ENCODE measurements around the gene HIRA.

HIRA gene

DNA sequence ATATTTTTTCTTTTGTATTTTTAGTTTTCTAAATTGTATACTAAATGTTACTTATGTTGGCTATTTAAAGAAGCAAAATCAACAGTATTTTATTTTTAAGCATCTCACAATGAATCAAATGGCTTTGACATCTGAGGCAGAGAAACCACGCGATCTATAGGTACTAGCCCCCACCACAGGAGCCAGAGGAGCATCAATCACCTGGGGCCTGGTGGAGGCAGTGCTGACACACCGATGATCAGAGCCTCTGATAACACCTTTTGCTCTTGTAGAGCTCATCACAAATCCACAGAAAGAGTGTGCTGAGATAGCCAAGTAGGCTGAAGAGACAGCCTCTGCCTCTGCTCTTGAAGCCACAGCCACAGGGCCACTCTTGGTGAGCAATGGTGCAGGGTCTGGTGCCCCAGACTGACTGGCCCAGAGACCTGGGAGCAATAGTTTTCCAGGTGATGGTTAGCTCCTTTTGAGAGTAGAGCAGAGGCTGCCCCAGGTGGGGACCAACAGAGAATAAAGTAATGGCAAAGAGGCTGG lies 25.2 kb downstream of the HIRA start:
- no peak for FAIRE-seq

DNA sequence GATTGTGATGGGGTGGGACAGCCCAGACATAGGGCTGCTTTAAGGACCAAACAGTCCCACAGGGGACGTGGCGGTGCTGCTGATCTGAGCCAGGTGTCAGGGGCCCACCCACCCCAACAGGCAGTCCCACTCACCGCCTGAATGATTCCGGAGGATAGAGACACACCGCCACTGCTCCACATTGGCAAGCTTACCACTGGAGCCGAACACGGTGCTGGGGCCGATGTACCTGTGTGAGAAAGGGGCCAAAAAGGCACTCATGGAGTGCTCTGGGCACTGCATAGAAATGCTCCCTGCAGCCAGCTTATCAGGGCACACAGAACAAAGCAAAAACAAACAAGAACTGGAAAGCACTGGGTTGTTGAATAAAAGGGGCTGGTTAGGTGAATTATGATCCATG lies 25.9 kb downstream of the HIRA start:
- no peak for FAIRE-seq

DNA sequence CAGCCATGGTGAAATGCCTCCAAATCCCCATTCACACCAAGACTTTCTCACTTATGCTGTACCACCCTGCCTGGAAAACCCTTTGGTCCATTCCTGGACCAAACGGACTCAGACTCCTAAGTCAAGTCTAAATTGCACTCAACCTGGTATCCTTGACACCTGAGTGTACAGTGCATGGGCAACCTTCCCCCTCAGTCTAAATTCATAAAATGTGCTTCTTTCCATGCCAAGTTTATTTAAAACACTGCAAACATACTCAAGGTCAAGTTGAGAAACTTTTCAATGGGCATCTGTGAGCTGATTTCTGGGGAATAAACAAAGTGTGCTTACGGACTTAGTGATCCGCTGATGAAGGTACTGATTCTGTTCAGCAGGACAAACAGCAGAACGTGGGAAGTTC lies 26.4 kb downstream of the HIRA start:
- FAIRE-seq, result no peak

DNA sequence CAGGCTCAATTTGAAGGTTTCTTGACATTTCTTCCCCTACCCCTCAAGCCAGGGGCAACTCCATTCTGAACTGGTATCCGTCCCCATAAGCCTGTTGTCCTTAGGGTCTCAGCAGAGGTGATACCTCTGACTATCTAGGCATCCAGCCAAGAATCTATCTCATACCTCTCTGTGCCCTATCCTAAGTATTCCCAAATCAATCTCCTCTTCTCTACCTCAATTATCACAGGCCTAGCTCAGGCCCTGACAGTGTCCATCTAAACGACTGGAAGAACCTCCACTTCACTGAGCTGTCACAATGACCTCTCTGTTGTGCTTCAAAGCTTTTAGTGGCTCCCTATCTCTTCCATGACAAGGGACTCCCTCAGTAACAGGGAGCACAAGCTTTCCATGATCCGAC lies 26.9 kb downstream of the HIRA start:
- no peak for FAIRE-seq

DNA sequence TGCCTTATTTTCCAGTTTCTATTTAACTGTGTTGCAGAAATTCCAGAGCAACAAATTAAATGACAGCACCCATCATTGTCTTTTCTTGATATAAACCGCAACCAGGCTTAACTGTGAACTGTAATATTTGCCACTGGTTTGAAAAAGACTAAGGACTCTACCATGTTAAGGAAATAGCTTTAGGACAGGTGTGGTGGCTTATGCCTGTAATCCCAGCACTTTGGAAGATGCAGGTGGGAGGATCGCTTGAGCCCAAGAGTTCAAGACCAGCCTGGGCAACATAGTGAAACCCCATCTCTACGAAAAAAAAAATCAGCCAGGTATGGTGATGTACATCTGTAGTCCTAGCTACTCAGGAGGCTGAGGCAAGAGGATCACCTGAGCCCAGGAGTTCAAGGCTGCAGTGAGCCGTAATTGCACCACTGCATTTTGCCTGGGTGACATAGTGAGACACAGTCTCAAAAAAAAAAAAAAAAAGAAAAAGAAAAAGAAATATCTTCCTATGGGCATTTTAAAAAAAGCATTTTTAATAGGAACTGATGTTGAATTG lies 28.8 kb downstream of the HIRA start:
- no peak for FAIRE-seq

DNA sequence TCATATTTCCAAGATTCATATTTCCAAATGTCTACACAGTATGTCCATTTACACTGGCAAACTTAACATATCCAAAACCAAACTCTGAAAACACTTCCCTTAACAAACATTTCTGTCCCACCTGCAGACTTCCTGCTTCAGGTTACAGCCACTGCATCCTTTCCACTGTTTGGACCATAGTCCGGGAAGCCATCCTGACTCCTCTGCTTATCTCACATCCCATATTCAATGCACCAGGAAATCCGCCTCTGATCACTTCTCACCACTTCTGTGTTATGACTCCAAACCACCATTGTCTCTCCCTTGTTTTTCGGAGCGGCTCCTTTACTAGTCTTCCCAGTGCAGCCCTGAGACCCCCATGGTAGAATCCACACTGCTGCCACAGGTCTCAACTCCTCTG lies 30.1 kb downstream of the HIRA start:
- FAIRE-seq, result no peak

DNA sequence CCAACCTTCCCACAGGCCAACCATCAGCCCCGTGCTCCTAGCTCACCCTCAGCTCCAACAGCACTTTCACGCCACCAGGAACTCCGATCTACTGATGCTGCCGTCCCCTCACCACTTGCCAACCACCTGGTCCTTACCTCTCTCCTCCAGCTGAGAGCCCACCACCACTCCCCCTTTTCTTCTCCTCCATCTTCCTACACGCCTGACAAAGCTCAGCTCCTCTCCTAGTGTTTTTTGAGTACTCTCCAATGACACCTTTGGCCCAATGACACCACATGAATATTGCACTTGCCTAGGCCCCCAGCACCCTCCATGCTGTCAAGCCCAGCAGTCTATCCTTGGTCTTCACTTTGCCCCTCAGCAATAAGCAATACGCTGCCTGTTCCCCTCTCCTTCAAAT lies 30.7 kb downstream of the HIRA start:
- FAIRE-seq, result no peak

DNA sequence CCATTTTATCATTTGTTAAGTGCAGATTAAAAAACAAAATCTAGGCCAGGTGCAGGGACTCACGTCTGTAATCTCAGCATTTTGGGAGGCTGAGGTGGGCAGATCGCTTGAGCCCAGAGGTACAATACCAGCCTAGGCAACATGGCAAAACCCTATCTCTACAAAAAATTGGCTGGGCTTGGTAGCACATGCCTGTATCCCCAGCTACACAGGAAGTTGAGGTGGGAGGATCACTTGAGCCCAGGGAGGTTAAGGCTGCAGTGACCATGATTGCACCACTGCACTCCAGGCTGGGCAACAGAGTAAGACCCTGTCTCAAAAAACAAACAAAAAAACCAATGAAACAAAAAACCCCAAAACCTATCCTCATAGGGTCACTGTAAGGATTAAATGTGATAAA lies 32.9 kb downstream of the HIRA start:
- no peak for FAIRE-seq

DNA sequence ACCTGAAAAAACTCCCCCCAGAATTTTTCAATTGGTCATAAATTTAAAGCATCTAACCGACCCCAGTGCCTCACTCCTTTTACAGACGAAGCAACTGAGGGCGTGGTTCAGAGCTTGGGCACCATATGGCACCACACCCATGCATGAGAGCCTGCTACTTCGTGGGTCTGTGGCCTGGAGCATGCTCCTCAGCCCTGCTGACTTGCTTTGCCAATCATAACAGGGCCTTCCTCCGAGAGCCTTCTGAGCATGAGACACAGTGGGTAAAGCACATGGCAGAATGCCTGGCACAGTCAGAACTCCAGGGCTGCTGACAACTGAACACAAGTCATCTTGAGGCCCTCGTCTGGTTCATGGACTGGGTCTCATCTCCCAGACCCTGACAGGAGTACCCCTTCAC lies 33.3 kb downstream of the HIRA start:
- no peak for FAIRE-seq

DNA sequence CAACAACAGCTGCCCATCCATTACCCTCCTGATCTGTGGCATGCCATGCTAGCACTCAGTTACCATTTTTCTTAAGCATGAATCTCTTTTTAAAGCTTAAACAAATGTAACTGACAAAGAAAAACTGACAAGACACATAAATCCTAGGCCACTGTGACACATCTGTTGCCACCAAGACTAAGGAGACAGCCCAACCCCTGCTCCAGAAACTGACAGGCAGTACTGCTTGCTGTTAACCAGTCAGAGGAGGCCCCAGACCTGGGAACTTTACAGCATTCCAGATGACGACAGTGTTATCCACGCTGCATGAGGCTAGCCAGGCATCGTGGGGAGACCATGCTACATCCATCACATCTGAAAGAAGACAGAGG lies 33.8 kb downstream of the HIRA start:
- FAIRE-seq, result no peak

DNA sequence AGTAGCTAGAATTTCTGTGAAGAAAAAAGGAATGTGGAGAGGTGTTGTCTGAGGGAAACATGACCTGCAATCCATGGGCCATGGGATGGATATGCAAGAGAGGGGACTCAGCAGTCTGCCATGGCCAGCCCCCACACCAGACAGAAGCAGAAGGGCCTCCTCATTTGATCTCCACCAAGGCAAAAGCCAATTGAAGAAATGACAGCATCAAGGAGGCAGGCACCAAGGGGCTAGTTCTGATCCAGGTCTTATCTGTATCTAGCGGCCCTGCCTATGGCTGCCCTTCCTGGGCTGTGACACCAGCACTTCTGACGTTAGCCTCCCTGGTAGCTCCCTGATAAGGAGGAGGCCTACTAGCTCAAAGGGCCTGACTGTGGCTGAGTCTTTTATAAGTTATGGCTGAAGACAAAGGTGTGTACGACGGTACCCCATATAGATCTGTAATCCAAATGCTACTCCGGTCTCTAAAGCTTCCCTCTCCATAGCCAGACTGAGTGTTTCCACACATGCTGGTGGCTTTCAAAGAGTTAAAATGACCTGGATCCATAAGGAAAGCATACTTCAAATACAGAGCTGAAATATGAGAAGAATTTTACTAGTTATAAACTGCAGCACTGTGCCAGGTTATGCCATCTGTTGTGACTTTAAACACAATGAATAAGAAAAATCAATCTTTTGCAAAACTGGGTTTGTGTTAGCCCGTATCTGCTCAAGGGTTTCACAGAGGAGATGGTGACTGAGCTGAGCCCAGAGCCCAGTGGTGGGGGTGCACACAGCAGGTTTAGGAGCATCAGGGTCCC lies 34.4 kb downstream of the HIRA start:
- no peak for FAIRE-seq

DNA sequence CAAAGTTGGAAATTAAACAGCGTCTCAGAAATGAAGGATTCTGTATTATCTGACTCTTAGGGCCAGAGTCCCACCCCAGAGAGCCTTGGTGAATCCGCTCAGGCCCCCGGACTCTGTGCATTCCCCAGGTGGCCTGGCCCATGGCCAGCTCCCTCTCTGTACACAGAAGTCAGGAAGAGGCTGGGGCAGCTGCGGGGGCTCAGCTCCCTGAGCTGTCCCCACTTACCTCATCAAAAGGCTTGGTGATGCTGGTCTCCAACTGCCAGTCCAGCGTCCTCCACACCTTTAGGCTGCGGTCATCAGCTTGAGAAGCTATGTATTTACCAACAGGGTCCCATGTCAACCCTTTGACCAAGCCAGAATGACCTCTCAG lies 35.0 kb downstream of the HIRA start:
- no peak for FAIRE-seq

DNA sequence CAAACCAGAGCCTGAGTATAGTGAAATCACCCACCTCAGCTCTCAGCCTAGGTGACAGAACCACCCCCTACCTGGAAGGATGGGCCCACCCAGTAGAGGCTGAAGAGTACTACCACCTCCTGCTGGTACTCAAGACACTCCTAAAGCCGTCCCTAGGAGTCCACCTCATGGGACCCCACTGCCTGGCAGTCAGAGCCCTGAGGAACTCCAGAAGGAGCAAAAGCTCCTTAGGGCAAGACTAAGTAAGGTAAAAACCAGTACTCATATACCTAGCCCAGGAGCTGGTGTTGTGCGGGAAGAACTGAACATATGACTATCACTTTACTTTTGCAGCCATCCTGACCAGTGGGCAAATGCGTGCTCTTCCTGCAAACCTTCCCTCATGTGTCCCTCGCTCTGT lies 36.3 kb downstream of the HIRA start:
- no peak for FAIRE-seq

DNA sequence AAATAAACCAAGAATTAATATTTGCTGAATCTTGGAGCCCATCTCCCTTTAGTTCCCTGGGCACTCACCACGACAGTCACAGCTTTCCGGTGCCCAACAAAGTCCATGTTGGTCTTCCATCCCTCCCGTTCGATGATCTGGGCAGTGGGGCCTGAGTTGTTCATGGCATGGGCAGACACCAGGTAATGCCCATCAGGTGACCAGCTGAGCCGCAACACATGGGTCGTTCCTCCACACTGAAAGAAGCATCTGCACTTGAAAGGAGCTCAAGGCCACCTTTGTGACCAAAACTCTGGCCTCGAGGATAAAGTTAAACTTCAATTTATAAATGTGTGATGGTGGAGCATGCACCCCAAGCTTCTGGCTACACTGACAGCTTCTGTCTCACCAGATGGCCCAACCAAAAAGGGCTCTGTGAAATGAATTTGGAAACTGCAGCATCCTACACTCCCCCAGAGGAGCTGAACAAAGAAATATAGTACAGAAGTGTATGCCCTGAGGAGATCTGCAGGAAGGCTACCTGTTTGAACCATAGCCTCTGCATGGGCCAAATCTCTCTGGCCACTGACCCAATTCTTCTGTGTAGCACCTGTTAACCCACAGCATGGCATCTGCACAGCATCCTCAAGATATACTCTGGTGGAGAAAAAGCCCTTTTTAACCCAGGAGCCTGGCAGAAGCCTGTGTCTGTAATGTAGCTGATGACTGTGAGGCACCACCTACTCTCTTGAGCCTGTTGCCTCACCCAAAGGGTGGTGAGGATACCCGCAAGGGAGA lies 37.1 kb downstream of the HIRA start:
- no peak for FAIRE-seq

DNA sequence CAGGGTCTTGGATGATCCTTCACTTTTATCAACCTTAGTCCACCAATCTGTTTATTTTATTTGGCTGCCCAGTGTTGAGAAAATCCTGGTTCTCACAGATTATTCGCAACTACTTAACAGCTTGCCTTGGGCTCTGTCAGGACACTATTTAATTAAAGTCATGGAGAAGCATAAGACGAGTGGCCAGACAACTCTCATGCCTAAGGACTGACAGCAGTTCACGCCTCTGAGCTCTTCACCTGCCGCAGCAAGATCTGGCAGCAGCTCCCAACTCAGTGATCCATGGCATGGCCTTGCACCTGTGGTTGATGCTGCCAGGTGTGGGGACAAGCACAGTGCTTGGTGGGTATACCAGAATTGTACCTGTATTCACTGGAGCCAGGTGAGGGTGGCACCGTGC lies 37.8 kb downstream of the HIRA start:
- FAIRE-seq, result no peak

DNA sequence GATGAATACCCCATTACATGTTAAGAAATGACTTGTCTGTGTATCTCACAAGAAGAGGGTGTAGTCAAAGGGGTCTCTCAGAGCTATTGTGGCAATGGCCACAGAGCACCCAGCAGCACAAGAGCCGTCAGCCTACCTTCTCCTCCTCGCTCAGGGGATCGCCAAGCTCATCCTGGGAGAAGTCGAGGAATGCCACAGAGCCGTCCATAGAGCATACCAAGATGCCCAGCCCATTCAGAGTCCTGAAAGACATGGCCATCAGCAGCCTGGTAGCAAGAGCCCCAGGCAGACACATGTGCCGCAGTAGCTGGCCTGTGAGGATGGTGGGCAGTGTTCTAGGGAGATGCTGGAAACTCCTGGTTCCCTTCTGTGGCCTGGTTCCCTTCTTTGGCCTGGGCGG lies 44.0 kb downstream of the HIRA start:
- FAIRE-seq, result no peak

DNA sequence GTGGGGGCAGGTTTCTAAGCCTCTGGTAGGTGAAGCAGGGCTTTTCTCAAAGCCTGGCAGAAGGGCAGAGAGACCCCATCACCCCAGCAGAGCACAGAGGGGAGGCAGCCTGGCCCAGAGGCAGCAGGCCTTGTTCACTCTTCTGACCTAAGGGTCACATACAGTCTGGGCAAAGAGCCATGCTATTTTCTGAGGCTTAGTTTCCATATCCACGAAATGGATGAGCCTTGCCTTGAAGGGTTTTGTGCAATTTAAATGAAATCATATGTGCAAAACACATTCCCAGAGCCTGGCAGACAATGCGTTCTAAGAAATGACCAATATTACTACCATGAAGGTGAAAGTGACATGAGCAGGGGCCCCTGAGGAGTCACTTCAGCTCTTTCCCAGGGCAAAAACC lies 44.5 kb downstream of the HIRA start:
- FAIRE-seq, result no peak

DNA sequence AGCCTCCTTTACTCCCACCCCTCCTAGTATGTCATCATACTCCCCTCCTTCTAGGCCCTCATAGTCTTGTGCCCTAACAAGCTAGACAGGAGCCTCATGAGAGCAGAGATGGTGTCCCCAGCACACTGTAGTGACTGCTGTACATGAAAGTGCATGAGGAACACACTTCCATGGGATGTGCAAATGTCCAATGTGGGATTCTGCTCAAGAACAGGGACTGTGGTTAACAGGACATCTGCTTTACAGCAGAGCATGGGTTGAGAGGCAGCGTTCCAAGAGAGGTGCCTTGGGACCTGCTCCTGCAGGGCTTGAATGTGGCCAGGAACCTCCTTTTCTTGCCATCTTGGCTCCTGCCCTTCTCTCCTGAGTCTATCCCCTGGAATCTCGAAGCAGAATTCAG lies 45.3 kb downstream of the HIRA start:
- FAIRE-seq, result no peak

DNA sequence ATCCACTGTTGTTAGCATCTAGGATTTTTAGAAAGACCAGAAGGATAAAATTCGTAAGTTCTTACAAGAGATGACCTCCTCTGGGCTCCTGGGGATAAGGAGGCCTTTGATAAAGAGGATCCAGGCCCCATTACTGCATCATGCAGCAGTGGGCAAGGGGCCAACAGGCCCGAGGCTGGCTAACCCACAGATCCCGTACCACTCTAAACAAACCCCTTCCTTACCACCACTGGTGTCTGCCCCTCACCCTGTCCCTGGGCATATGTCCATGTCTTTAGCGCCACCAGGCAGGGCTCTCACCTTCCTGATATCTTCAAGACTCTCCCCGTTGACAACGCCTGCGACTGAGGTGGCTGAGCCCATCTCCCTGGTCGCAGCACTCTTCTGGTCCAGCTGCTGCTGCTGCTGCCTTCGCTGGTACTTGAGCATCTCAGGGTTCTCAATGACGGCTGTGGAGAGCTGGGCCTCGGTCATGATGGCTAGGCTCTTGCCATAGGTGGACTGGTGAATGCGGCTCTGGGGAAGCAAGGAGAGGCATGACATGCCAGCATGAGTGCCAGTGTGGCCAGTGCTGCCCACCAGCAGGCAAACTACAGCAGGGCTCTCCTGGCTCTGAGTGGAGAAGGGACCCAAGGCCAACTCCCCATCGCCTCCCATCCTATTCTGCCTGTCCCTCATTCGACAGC lies 46.2 kb downstream of the HIRA start:
- FAIRE-seq, result no peak

DNA sequence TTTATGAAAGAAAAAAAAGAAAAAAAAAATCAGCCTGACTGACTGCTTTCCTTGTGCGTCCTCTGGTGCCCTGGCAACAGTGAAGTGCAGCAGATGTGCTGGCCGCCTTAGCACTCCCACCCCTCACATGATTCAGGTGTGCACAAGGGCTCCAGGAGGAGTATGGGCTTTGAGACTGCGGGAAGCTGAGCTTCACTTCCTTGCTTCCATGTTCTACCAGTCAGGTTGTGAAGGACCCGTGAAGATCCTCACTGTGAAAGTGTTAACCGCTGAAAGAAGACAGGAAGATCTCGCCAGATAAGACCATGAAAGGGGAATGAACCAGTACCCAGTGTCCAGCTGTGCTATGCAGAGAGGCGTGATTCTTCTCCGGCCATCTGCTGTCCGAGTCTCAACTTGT lies 48.2 kb downstream of the HIRA start:
- FAIRE-seq, result no peak

DNA sequence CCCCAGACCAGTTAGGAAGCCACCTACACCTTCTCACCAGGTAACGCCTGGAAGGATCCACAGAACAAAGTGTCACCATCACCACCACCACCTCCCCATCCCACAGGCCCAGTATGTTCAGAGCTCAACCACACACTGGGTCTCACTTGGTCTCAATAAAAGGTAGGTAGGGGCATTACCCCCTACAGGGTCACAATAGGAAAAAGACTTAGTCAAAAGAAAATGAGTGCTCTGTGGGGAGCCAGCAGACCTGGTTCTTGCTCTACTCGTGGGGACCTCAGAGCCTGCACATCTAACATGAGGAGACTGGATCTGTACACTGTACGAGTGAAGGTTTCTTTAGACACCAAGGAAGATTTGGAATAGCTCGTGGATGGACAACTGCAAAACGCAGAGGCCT lies 49.3 kb downstream of the HIRA start:
- FAIRE-seq, result no peak

DNA sequence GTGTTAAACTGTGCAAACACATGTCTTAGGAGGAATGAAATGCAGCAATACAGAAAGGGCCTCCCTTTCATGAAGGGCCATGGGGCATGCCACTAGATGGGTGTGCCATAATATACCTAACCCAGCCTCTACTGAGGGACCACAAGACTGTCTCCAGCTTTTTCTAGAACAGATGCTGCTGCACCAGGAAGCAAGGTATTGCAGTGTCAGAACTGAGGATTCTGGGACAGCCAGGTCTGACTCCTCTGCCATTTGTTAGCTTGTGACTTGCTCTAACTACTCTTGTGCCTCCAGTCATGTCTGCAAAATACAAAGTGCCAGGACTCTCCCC lies 53.2 kb downstream of the HIRA start:
- FAIRE-seq, result no peak

DNA sequence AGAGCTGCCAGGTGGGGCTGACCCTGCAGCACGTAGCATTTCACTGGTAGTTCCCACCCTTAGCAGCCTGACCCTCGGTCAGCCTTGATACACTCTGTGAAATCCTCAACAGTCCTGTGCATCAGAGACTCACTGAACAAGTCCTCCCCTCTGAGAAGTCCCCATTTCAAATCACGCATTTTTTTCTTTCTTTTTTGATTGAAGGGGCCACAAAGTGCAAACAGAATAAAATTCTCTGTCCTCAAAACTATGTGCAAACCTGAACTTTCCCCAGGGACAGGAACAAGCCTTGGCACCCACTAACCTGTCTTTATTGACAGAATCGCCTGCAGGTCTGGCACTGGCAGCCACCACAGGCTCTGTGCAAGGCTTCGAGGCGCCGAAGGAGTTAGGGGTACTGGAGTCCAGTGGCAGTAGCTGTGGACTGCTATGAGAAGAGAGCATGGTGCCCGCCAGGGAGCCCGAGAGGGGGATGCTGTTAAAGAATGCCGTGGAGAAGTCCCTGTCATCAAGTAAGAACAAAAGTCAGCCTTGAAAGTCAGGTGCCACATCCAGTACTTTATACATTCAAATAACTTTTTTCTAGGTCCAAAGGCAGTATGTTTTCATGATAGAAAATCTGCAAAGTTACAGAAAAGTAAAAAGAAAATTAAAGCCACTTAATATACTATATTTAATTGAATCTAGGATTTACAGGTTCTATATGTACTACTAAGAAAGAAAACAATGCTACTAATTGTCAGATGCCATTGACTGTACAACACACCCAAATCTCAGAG lies 53.8 kb downstream of the HIRA start:
- FAIRE-seq, result no peak

All from endometrium (tissue), 2 donors.